Liver (tissue), 9 donors: ENCODE data around the gene GNPNAT1. TPM values are rescaled to one million over a fixed set of nuclear protein-coding genes. Genes with fewer than 3 reads are reported as not detected.

Source experiments
- DNase-seq: peaks from one replicate; pipeline ENCODE4 v3.0.0-alpha.2; 2017; ENCODE audit warnings: low spot score
- H3K27ac ChIP-seq, 2 donors: one replicate each; pipeline ENCODE4 v1.7.0; 2013; ENCODE audit warnings: inconsistent platforms in 2 of 2, low read length in 2 of 2, control low read depth in 1 of 2, low read depth in 1 of 2, mild to moderate bottlenecking in 1 of 2
- H3K27me3 ChIP-seq, 4 donors: one replicate each; pipeline versions ENCODE4 v1.6.1 to v1.7.0; 2013; ENCODE audit warnings: low read length in 3 of 4, inconsistent platforms in 1 of 4, mild to moderate bottlenecking in 1 of 4, moderate library complexity in 1 of 4; ENCODE audit not compliant: control insufficient read depth in 4 of 4, insufficient read depth in 4 of 4
- H3K36me3 ChIP-seq, 4 donors: one replicate each; pipeline versions ENCODE4 v1.6.1 to v1.7.0; 2013; ENCODE audit warnings: low read length in 3 of 4, mild to moderate bottlenecking in 3 of 4, low read depth in 1 of 4, moderate library complexity in 1 of 4; ENCODE audit not compliant: control insufficient read depth in 4 of 4, insufficient read depth in 3 of 4
- H3K4me1 ChIP-seq, 4 donors: one replicate each; pipeline versions ENCODE4 v1.6.1 to v1.7.0; 2013; ENCODE audit warnings: low read length in 3 of 4, mild to moderate bottlenecking in 3 of 4, moderate library complexity in 1 of 4; ENCODE audit not compliant: control insufficient read depth in 4 of 4, insufficient read depth in 4 of 4
- H3K4me3 ChIP-seq, 3 donors: one replicate each; pipeline versions ENCODE4 v1.6.1 to v1.7.0; 2013; ENCODE audit warnings: low read length in 3 of 3, control low read depth in 1 of 3, low read depth in 1 of 3, mild to moderate bottlenecking in 1 of 3
- H3K9ac ChIP-seq, 2 donors: one replicate each; pipeline ENCODE4 v1.7.0; 2013; ENCODE audit warnings: low read length in 2 of 2, mild to moderate bottlenecking in 2 of 2, moderate library complexity in 2 of 2, control low read depth in 1 of 2, low read depth in 1 of 2
- H3K9me3 ChIP-seq, 4 donors: one replicate each; pipeline versions ENCODE4 v1.6.1 to v1.7.0; 2013; ENCODE audit warnings: low read length in 3 of 4; ENCODE audit not compliant: control insufficient read depth in 4 of 4
- EGR1 ChIP-seq, 2 donors: IDR thresholded peaks; 2 replicates each; pipeline ENCODE4 v1.6.1; 2016 to 2018; ENCODE audit warnings: antibody characterized with exemption in 2 of 2, low read depth in 2 of 2
- FOXA1 ChIP-seq: IDR thresholded peaks from 2 replicates; pipeline ENCODE4 v1.6.1; 2016; ENCODE audit warnings: antibody characterized with exemption
- FOXA2 ChIP-seq: IDR thresholded peaks from 2 replicates; pipeline ENCODE4 v1.6.1; 2016; ENCODE audit warnings: antibody characterized with exemption
- HNF4A ChIP-seq, 2 donors: conservative IDR thresholded peaks; 2 replicates each; pipeline ENCODE4 v1.6.1; 2016; ENCODE audit warnings: antibody characterized with exemption in 2 of 2, mild to moderate bottlenecking in 2 of 2
- HNF4G ChIP-seq: IDR thresholded peaks from 2 replicates; pipeline ENCODE4 v1.6.1; 2016; ENCODE audit warnings: antibody characterized with exemption
- JUND ChIP-seq, 2 donors: IDR thresholded peaks; 2 replicates each; pipeline ENCODE4 v1.6.1; 2016; ENCODE audit warnings: antibody characterized with exemption in 2 of 2
- NR2F2 ChIP-seq: IDR thresholded peaks from 2 replicates; pipeline ENCODE4 v1.6.1; 2016; ENCODE audit warnings: antibody characterized with exemption
- RXRA ChIP-seq, 2 donors: IDR thresholded peaks; 2 replicates each; pipeline ENCODE4 v1.6.1; 2017 to 2018; ENCODE audit warnings: antibody characterized with exemption in 2 of 2, mild to moderate bottlenecking in 1 of 2
- SP1 ChIP-seq: IDR thresholded peaks from 2 replicates; pipeline ENCODE4 v1.6.1; 2018; ENCODE audit warnings: antibody characterized with exemption, mild to moderate bottlenecking
- TAF1 ChIP-seq: conservative IDR thresholded peaks from 2 replicates; pipeline ENCODE4 v1.6.1; 2016; ENCODE audit warnings: antibody characterized with exemption, mild to moderate bottlenecking
- YY1 ChIP-seq: IDR thresholded peaks from 2 replicates; pipeline ENCODE4 v1.6.1; 2016; ENCODE audit warnings: antibody characterized with exemption, mild to moderate bottlenecking
- WGBS: extraction: QIAGEN DNeasy Blood & Tissue Kit; methylation state at CpG from one replicate; pipeline ENCODE4 v1.1.7; 2013; 5-methylcytosine and 5-hydroxymethylcytosine counted together
- polyA plus RNA-seq, 2 donors: library from polyadenylated mRNA; stranded (reverse) in 1 of 2; unstranded in 1 of 2; fragments of 200-250 nt in 1 of 2; fragments of >200 nt in 1 of 2; fragmentation: Nextera tagmentation in 1 of 2; extraction: Ambion mirVana in 1 of 2; gene quantifications; one replicate each; pipeline versions ENCODE4 v1.2.1 to v1.2.3, GENCODE V29; 2013 to 2015
- total RNA-seq, 2 donors: library from RNA; depleted of rRNA; stranded (reverse); fragments of >200 nt; gene quantifications; one replicate each; pipeline ENCODE4 v1.2.3, GENCODE V29; 2014
- TF ChIP-seq, protein P1 (sequence below): fragments of 150-350 bp; IDR thresholded peaks from 2 replicates; pipeline ENCODE4 v1.5.1; 2017; ENCODE audit warnings: improper control_type of control experiment, low read depth, low read length; ENCODE audit not compliant: missing input control
- TF ChIP-seq, protein P2 (sequence below): IDR thresholded peaks from 2 replicates; pipeline ENCODE4 v1.6.1; 2016; ENCODE audit warnings: antibody characterized with exemption
- TF ChIP-seq, protein P3 (sequence below): IDR thresholded peaks from 2 replicates; pipeline ENCODE4 v1.6.1; 2016; ENCODE audit warnings: antibody characterized with exemption, mild to moderate bottlenecking
- TF ChIP-seq, protein P4 (sequence below): IDR thresholded peaks from 2 replicates; pipeline ENCODE4 v1.6.1; 2016; ENCODE audit warnings: antibody characterized with exemption
- TF ChIP-seq, protein P5 (sequence below): IDR thresholded peaks from 2 replicates; pipeline ENCODE4 v1.6.1; 2016; ENCODE audit warnings: antibody characterized with exemption
- donor health status: healthy.
- donor health status: healthy.
- donor health status: healthy.
- donor health status: healthy.
- donor health status: healthy.

GNPNAT1 gene
- total and polyA plus RNA-seq, 4 donors: 24.9 to 50.9 (median 27.2) TPM

DNA sequence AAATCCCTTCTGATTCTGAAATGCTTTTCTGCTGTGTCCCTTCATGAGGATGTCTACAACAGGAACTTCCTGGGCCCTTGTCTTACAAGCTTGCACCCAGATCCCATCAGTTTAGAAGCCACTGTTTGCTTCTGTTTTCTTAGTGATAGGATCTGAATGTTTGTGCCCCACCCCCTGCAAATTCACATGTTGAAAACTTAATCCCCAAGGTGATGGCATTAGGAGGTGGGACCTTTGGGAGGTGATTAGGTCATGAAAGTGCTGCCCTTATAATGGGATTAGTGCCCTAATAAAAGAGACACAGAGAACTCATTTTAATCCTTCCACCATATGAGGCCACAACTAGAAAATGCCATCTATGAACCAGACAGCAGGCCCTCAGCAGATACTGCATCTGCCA is 36.0 kb upstream of the GNPNAT1 start:
- H3K27me3 ChIP-seq: no peaks in the 10 kb centered on the region
- H3K36me3 ChIP-seq: no peaks in the 10 kb centered on the region
- TF ChIP-seq HNF4A (conservative IDR thresholded peaks at IDR 0.05) (no peak), RXRA (IDR thresholded peaks at IDR 0.05) (no peak), NR2F2 (no peak), JUND (IDR thresholded peaks at IDR 0.05) (no peak), TAF1 (no peak), FOXA1 (no peak), EGR1 (IDR thresholded peaks at IDR 0.05; ENCODE audit: low read depth in 2 of 2) (no peak), YY1 (no peak)
- TF ChIP-seq, protein P1, sequence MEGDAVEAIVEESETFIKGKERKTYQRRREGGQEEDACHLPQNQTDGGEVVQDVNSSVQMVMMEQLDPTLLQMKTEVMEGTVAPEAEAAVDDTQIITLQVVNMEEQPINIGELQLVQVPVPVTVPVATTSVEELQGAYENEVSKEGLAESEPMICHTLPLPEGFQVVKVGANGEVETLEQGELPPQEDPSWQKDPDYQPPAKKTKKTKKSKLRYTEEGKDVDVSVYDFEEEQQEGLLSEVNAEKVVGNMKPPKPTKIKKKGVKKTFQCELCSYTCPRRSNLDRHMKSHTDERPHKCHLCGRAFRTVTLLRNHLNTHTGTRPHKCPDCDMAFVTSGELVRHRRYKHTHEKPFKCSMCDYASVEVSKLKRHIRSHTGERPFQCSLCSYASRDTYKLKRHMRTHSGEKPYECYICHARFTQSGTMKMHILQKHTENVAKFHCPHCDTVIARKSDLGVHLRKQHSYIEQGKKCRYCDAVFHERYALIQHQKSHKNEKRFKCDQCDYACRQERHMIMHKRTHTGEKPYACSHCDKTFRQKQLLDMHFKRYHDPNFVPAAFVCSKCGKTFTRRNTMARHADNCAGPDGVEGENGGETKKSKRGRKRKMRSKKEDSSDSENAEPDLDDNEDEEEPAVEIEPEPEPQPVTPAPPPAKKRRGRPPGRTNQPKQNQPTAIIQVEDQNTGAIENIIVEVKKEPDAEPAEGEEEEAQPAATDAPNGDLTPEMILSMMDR: no peak
- TF ChIP-seq, protein P2, sequence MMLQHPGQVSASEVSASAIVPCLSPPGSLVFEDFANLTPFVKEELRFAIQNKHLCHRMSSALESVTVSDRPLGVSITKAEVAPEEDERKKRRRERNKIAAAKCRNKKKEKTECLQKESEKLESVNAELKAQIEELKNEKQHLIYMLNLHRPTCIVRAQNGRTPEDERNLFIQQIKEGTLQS: no peak
- DNase-seq: no peak
- no peaks in the 10 kb centered on the region for H3K9me3 ChIP-seq
- no peak overlapping the region for H3K9ac ChIP-seq
- H3K27ac ChIP-seq: no peak overlapping the region
- peaks cover 0 to 11% (median 7%) of the 10 kb centered on the region in 4 donors for H3K4me1 ChIP-seq
- H3K4me3 ChIP-seq: no peak overlapping the region

DNA sequence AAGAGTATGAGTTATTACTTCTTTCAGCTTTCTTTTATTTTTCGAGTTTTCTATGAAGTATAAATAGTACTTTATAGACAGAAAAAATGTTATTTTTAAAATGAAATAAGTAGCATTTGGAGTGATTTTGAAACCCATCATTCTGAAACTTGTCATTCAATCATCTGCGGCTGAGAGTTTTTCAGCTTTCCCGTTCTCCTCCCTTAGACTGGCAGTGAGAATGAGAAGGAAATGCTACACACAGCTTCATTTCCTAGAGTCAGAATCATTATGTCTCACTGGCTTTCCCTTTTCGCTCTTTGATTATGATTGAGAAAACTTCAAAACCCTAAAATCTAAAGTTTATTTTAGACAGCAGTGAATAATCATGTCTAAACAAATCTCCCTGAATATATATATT is 33.7 kb upstream of the GNPNAT1 start:
- Histone ChIP-seq H3K9ac (no peak overlapping the region), H3K27ac (no peak overlapping the region), H3K4me1 (peaks cover 4 to 21% (median 16%) of the 10 kb centered on the region in 4 donors), H3K36me3 (no peaks in the 10 kb centered on the region), H3K9me3 (no peaks in the 10 kb centered on the region), H3K4me3 (no peak overlapping the region), H3K27me3 (no peaks in the 10 kb centered on the region)
- no peak for DNase-seq
- TF ChIP-seq HNF4A (conservative IDR thresholded peaks at IDR 0.05) (no peak), RXRA (IDR thresholded peaks at IDR 0.05) (no peak), NR2F2 (no peak), HNF4G (no peak), JUND (IDR thresholded peaks at IDR 0.05) (no peak), SP1 (no peak), YY1 (no peak), TAF1 (no peak), FOXA2 (no peak)
- TF ChIP-seq, protein P1: no peak
- TF ChIP-seq, protein P3, sequence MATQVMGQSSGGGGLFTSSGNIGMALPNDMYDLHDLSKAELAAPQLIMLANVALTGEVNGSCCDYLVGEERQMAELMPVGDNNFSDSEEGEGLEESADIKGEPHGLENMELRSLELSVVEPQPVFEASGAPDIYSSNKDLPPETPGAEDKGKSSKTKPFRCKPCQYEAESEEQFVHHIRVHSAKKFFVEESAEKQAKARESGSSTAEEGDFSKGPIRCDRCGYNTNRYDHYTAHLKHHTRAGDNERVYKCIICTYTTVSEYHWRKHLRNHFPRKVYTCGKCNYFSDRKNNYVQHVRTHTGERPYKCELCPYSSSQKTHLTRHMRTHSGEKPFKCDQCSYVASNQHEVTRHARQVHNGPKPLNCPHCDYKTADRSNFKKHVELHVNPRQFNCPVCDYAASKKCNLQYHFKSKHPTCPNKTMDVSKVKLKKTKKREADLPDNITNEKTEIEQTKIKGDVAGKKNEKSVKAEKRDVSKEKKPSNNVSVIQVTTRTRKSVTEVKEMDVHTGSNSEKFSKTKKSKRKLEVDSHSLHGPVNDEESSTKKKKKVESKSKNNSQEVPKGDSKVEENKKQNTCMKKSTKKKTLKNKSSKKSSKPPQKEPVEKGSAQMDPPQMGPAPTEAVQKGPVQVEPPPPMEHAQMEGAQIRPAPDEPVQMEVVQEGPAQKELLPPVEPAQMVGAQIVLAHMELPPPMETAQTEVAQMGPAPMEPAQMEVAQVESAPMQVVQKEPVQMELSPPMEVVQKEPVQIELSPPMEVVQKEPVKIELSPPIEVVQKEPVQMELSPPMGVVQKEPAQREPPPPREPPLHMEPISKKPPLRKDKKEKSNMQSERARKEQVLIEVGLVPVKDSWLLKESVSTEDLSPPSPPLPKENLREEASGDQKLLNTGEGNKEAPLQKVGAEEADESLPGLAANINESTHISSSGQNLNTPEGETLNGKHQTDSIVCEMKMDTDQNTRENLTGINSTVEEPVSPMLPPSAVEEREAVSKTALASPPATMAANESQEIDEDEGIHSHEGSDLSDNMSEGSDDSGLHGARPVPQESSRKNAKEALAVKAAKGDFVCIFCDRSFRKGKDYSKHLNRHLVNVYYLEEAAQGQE: no peak
- TF ChIP-seq, protein P2: no peak
- TF ChIP-seq, protein P4, sequence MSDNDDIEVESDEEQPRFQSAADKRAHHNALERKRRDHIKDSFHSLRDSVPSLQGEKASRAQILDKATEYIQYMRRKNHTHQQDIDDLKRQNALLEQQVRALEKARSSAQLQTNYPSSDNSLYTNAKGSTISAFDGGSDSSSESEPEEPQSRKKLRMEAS: no peak
- TF ChIP-seq, protein P5, sequence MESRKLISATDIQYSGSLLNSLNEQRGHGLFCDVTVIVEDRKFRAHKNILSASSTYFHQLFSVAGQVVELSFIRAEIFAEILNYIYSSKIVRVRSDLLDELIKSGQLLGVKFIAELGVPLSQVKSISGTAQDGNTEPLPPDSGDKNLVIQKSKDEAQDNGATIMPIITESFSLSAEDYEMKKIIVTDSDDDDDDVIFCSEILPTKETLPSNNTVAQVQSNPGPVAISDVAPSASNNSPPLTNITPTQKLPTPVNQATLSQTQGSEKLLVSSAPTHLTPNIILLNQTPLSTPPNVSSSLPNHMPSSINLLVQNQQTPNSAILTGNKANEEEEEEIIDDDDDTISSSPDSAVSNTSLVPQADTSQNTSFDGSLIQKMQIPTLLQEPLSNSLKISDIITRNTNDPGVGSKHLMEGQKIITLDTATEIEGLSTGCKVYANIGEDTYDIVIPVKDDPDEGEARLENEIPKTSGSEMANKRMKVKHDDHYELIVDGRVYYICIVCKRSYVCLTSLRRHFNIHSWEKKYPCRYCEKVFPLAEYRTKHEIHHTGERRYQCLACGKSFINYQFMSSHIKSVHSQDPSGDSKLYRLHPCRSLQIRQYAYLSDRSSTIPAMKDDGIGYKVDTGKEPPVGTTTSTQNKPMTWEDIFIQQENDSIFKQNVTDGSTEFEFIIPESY: no peak
- WGBS: 60% methylated on average over 4 of the region's 4 CpGs
